GM19324 (cell line): ENCODE results near the gene EHD1.
"Not testable (repeated sequence)": the region's sequence is repeated elsewhere in the genome, so short reads cannot be mapped to it uniquely, and the experiment has no call there.

Experiments
- ATAC-seq: cut with Tn5 transposase; IDR thresholded peaks from one replicate; pipeline ENCODE4 v1.9.1; 2021; ENCODE audit warnings: mild to moderate bottlenecking, moderate library complexity; ENCODE audit not compliant: unreplicated experiment, low FRiP score

Gene EHD1

GRCh38 chr11:64846998-64847666, 31.3 kb downstream of the EHD1 start:
- no peak for ATAC-seq

- not testable (repeated sequence) for ATAC-seq
Measured at GRCh38 chr11:64845776-64846129, 32.7 kb downstream of the EHD1 start.

GRCh38 chr11:64845129-64845775, 33.2 kb downstream of the EHD1 start:
- no peak for ATAC-seq

GRCh38 chr11:64844330-64845128, 33.9 kb downstream of the EHD1 start, which contains the start of gene CDC42BPG:
TSS of gene CDC42BPG (minus strand) at chr11:64844653. CDS start at chr11:64844569, 84 bp downstream.
- no peak for ATAC-seq

GRCh38 chr11:64843686-64844329, 34.6 kb downstream of the EHD1 start:
- ATAC-seq = no peak

- ATAC-seq = no peak
Measured at GRCh38 chr11:64842851-64843685, 35.4 kb downstream of the EHD1 start.

- ATAC-seq = no peak
Measured at GRCh38 chr11:64842366-64842759, 36.1 kb downstream of the EHD1 start.

GRCh38 chr11:64841592-64842365, 36.6 kb downstream of the EHD1 start:
- no peak for ATAC-seq

GRCh38 chr11:64839887-64840782, 38.3 kb downstream of the EHD1 start:
- ATAC-seq = no peak

GRCh38 chr11:64839335-64839734, 39.1 kb downstream of the EHD1 start:
- ATAC-seq = no peak

- ATAC-seq = no peak
Measured at GRCh38 chr11:64838600-64839334, 39.7 kb downstream of the EHD1 start.

GRCh38 chr11:64837887-64838351, 40.5 kb downstream of the EHD1 start:
- ATAC-seq = no peak

- ATAC-seq = no peak
Measured at GRCh38 chr11:64836448-64837072, 41.9 kb downstream of the EHD1 start.

- no peak for ATAC-seq
Measured at GRCh38 chr11:64835616-64836447, 42.6 kb downstream of the EHD1 start.

GRCh38 chr11:64834723-64835615, 43.5 kb downstream of the EHD1 start:
- no peak for ATAC-seq
